ENCODE measurements around the gene DNAJC7.

The DNAJC7 gene

GRCh38 chr17:41975099-41976083 lies 41.8 kb downstream of the DNAJC7 start:
- no peak for DNase-seq (ENCODE audit: low spot score)

GRCh38 chr17:41974658-41975057 lies 42.6 kb downstream of the DNAJC7 start:
- no peak for DNase-seq (ENCODE audit: low spot score)

- DNase-seq (ENCODE audit: low spot score) = no peak
These were observed 43.2 kb downstream of the DNAJC7 start for GRCh38 chr17:41974031-41974430.

GRCh38 chr17:41973408-41973811 lies 43.8 kb downstream of the DNAJC7 start:
- no peak for DNase-seq (ENCODE audit: low spot score)

- no peak for DNase-seq (ENCODE audit: low spot score)
These were observed 44.5 kb downstream of the DNAJC7 start for GRCh38 chr17:41972571-41973407.

- no peak for DNase-seq (ENCODE audit: low spot score)
These were observed 45.3 kb downstream of the DNAJC7 start for GRCh38 chr17:41971721-41972523.

GRCh38 chr17:41970901-41971331 lies 46.3 kb downstream of the DNAJC7 start:
- no peak for DNase-seq (ENCODE audit: low spot score)

- no peak for DNase-seq (ENCODE audit: low spot score)
These were observed 48.6 kb downstream of the DNAJC7 start for GRCh38 chr17:41968676-41969075.

GRCh38 chr17:41967921-41968578 lies 49.2 kb downstream of the DNAJC7 start:
- DNase-seq (ENCODE audit: low spot score) = no peak

GRCh38 chr17:41967141-41967920 lies 49.9 kb downstream of the DNAJC7 start:
- peak; percentile 65 for DNase-seq (ENCODE audit: low spot score)

GRCh38 chr17:41966463-41967140 lies 50.6 kb downstream of the DNAJC7 start, which contains the start of gene CNP:
CNP (plus strand) TSS chr17:41966795; CDS start chr17:41966885, 90 bp downstream.
- peak; percentile 93 for DNase-seq (ENCODE audit: low spot score)

- DNase-seq (ENCODE audit: low spot score) = no peak
These were observed 51.4 kb downstream of the DNAJC7 start for GRCh38 chr17:41965694-41966462.

GRCh38 chr17:41962768-41963434 lies 54.3 kb downstream of the DNAJC7 start:
- peak; percentile 54 for DNase-seq (ENCODE audit: low spot score)

- DNase-seq (ENCODE audit: low spot score) = no peak
These were observed 55.1 kb downstream of the DNAJC7 start for GRCh38 chr17:41962111-41962510.

- DNase-seq (ENCODE audit: low spot score) = no peak
These were observed 57.7 kb downstream of the DNAJC7 start for GRCh38 chr17:41959336-41960095.

- DNase-seq (ENCODE audit: low spot score) = no peak
These were observed 58.3 kb downstream of the DNAJC7 start for GRCh38 chr17:41959030-41959335.

- DNase-seq (ENCODE audit: low spot score) = no peak
These were observed 59.3 kb downstream of the DNAJC7 start for GRCh38 chr17:41957869-41958439.

Data from COLO829 (cell line).